Mucosa of descending colon (tissue), 3 donors: Measurements from ENCODE around the gene MMP15. TPM values are rescaled to one million over a fixed set of nuclear protein-coding genes. Genes with fewer than 3 reads are reported as not detected.

Source experiments
- ATAC-seq: fragments of 200-7000 bp; cut with Tn5 transposase; one replicate; pipeline ENCODE4 v1.9.1; 2020; ENCODE audit warnings: mild to moderate bottlenecking, moderate library complexity
- DNase-seq, 3 donors: peaks; one replicate each; pipeline ENCODE4 v3.0.0-alpha.2; 2020
- H3K36me3 ChIP-seq: fragments of 200-600 bp; one replicate; pipeline ENCODE4 v1.8.0; 2021; ENCODE audit warnings: low read depth, mild to moderate bottlenecking
- H3K4me1 ChIP-seq: fragments of 200-600 bp; one replicate; pipeline ENCODE4 v1.8.0; 2021; ENCODE audit warnings: low read depth, mild to moderate bottlenecking
- H3K4me3 ChIP-seq: fragments of 200-600 bp; one replicate; pipeline ENCODE4 v1.8.0; 2021; ENCODE audit warnings: mild to moderate bottlenecking
- H3K9me3 ChIP-seq: fragments of 200-600 bp; one replicate; pipeline ENCODE4 v1.8.0; 2021; ENCODE audit warnings: mild to moderate bottlenecking
- intact Hi-C, 2 donors: fragments of 100-400 bp; cut with DNase I in 1 of 2; cut with micrococcal nuclease in 1 of 2; formaldehyde crosslinking; loops; one replicate each; pipeline versions ENCODE4 v1.11.0 to v1.11.1; 2022; cut with DNase I, micrococcal nuclease
- total RNA-seq, 3 donors: library from RNA; stranded (reverse); fragmentation: NEBNext Ultra II Directional in 2 of 3; extraction: Animal tissue kit (Norgen Biotek cat#: 25700) in 2 of 3; gene quantifications; one replicate each; pipeline versions ENCODE4 v1.2.1 to v1.2.4, GENCODE V29; 2021 to 2023
- TF ChIP-seq, protein P1 (sequence below): fragments of 200-600 bp; IDR thresholded peaks from one replicate; pipeline ENCODE4 v1.8.0; 2022; ENCODE audit warnings: antibody characterized with exemption, mild to moderate bottlenecking
- donor health status: DM: no; HTN: no; CAD: no; lungs with moderate emphysema.
- donor health status: DM: no; HTN: no; CAD: no.
- donor health status: DM: no; HTN: yes; CAD: no.

Gene MMP15
- total RNA-seq, 3 donors from 2014 or later: 57.9 to 140 (median 96.5) TPM

DNA sequence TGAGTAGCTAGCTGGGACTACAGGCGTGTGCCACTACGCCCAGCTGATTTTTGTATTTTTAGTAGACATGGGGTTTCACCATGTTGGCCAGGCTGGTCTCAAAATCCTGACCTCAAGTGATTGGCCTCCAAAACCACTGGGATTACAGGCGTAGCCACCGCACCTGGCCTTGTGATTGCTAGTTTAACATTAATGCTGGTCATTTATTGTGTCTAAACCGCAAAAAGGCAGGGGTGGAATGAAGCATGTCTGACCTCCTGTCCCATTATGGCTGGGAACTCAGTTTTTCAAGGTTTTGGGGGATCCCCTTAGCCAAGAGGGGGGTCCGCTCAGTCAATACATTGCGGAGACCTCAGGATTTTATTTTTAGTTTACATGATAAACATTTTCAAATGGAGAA is 43.9 kb upstream of the MMP15 start:
- Histone ChIP-seq H3K4me3 (no peak overlapping the region), H3K36me3 (no peaks in the 10 kb centered on the region), H3K4me1 (no peaks in the 10 kb centered on the region), H3K9me3 (no peaks in the 10 kb centered on the region)
- intact Hi-C loops: no loop called here
- DNase-seq (no peak), ATAC-seq (no peak)
- TF ChIP-seq, protein P1, sequence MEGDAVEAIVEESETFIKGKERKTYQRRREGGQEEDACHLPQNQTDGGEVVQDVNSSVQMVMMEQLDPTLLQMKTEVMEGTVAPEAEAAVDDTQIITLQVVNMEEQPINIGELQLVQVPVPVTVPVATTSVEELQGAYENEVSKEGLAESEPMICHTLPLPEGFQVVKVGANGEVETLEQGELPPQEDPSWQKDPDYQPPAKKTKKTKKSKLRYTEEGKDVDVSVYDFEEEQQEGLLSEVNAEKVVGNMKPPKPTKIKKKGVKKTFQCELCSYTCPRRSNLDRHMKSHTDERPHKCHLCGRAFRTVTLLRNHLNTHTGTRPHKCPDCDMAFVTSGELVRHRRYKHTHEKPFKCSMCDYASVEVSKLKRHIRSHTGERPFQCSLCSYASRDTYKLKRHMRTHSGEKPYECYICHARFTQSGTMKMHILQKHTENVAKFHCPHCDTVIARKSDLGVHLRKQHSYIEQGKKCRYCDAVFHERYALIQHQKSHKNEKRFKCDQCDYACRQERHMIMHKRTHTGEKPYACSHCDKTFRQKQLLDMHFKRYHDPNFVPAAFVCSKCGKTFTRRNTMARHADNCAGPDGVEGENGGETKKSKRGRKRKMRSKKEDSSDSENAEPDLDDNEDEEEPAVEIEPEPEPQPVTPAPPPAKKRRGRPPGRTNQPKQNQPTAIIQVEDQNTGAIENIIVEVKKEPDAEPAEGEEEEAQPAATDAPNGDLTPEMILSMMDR: no peak

GRCh38 chr16:57982385-57982784 is 43.2 kb upstream of the MMP15 start:
- ATAC-seq: no peak

DNA sequence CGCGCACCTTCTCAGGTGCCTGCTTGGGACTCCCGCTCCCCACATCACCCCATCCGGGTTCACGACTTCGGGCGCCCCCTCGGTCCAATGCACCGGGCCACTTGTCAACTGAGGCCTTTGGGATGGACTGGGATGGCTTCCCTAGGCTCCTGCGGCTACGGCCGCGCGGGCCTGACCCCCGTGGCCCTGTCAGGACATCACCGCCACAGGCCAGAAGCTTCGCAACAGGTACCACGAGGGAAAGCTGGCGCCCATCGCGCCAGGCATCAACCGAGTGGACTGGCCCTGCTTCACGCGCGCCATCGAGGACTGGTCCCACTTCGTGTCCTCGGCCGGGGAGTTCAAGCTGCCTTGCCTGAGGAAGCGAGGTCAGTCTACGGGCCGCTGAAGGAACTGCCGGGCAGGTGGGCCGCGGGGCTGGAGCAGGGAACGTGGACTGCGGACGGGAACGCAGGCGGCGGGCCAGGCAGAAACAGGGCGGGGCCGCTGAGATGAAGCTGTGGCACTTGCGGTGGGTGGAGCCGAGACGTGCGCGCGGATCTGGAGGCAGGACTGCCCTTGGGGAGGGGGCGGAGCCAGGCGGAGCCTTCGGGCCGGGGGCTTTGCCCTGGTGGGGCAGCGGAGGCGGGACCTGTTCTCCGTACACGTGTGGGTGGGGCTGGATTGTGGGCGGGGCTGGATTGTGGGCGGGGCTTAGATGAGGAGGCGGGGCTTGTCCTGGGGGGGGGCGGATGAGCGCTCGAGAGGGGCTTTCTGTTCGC is 40.9 kb upstream of the MMP15 start:
- Histone ChIP-seq H3K4me3 (no peak overlapping the region), H3K36me3 (no peaks in the 10 kb centered on the region), H3K4me1 (no peaks in the 10 kb centered on the region), H3K9me3 (no peaks in the 10 kb centered on the region)
- intact Hi-C loops: no loop called here
- DNase-seq: peak; percentile 75 to 89 (median 84)
- TF ChIP-seq, protein P1: no peak
- peak; percentile 94 for ATAC-seq

More at GRCh38 chr16:57982385-57982784, 43.2 kb upstream of the MMP15 start:
- Histone ChIP-seq H3K4me3 (no peak overlapping the region), H3K4me1 (no peaks in the 10 kb centered on the region), H3K9me3 (no peaks in the 10 kb centered on the region), H3K36me3 (no peaks in the 10 kb centered on the region)
- TF ChIP-seq, protein P1: no peak
- no peak for DNase-seq
- intact Hi-C loops: no loop called here

- TF ChIP-seq, protein P1: no peak
- ATAC-seq (peak; percentile 41), DNase-seq (peak in 1 of 3 donors; percentile 41)
- Histone ChIP-seq H3K36me3 (no peaks in the 10 kb centered on the region), H3K9me3 (no peaks in the 10 kb centered on the region), H3K4me1 (no peaks in the 10 kb centered on the region), H3K4me3 (no peak overlapping the region)
- intact Hi-C loops: no loop called here
Measured at GRCh38 chr16:57985204-57986181, 40.1 kb upstream of the MMP15 start.

GRCh38 chr16:57986196-57986595 is 39.4 kb upstream of the MMP15 start:
- no peak for ATAC-seq
- H3K9me3 ChIP-seq: no peaks in the 10 kb centered on the region
- no peaks in the 10 kb centered on the region for H3K4me1 ChIP-seq
- intact Hi-C loops: no loop called here
- TF ChIP-seq, protein P1: no peak
- no peaks in the 10 kb centered on the region for H3K36me3 ChIP-seq
- no peak overlapping the region for H3K4me3 ChIP-seq
- DNase-seq: peak in 1 of 3 donors; percentile 12
